ENCODE data around the gene DUSP28. TPM values are rescaled to one million over a fixed set of nuclear protein-coding genes. Genes with fewer than 3 reads are reported as not detected.
A peak's percentile ranks its signal among the peaks of the same experiment; 100 is the strongest.

Gene DUSP28
- total and polyA plus RNA-seq, 2 of the 13 experiments (the other 11 are each of a cell fraction or from before 2014, with no cell fraction given), result 5.2 to 8.6 TPM

GRCh38 chr2:240560084-240560479 is at the start of gene DUSP28 (continued):
- 0 out of 2 replicates have a peak, but pooled peaks have one; percentile 43 for TF ChIP-seq ZNF740 (CRISPR knock-in tag; IDR thresholded peaks at IDR 0.05)
- TF ChIP-seq ZFP1 (CRISPR knock-in tag; IDR thresholded peaks at IDR 0.05), result no peak; the same call in 1 of the 2 replicates
- TF ChIP-seq BRD4 (CRISPR knock-in tag; IDR thresholded peaks at IDR 0.05), result peak; percentile 77
- no peak for TF ChIP-seq ADNP (CRISPR knock-in tag; IDR thresholded peaks at IDR 0.05)
- peak; percentile 90 for TF ChIP-seq KDM3A (CRISPR knock-in tag; IDR thresholded peaks at IDR 0.05; ENCODE audit: low read depth)
- TF ChIP-seq, protein P1, sequence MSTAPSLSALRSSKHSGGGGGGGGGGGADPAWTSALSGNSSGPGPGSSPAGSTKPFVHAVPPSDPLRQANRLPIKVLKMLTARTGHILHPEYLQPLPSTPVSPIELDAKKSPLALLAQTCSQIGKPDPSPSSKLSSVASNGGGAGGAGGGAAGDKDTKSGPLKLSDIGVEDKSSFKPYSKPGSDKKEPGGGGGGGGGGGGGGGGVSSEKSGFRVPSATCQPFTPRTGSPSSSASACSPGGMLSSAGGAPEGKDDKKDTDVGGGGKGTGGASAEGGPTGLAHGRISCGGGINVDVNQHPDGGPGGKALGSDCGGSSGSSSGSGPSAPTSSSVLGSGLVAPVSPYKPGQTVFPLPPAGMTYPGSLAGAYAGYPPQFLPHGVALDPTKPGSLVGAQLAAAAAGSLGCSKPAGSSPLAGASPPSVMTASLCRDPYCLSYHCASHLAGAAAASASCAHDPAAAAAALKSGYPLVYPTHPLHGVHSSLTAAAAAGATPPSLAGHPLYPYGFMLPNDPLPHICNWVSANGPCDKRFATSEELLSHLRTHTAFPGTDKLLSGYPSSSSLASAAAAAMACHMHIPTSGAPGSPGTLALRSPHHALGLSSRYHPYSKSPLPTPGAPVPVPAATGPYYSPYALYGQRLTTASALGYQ (CRISPR knock-in tag; IDR thresholded peaks at IDR 0.05), result peak; percentile 67; the same call in 1 of the 2 replicates
- no peak for TF ChIP-seq NFIB (CRISPR knock-in tag; IDR thresholded peaks at IDR 0.05; ENCODE audit: borderline replicate concordance)
- TF ChIP-seq ZNF639 (CRISPR knock-in tag; conservative IDR thresholded peaks at IDR 0.05), result no peak; the same call in 1 of the 2 replicates
- TF ChIP-seq SCMH1 (CRISPR knock-in tag; IDR thresholded peaks at IDR 0.05; ENCODE audit: borderline replicate concordance), result no peak
- peak; percentile 66 for TF ChIP-seq POLR2G (IDR thresholded peaks at IDR 0.05; ENCODE audit: low read depth, low read length)
- TF ChIP-seq IRX3 (CRISPR knock-in tag; IDR thresholded peaks at IDR 0.05; ENCODE audit: borderline replicate concordance, low read depth), result no peak
- TF ChIP-seq FOXP1 (IDR thresholded peaks at IDR 0.05), result no peak
- TF ChIP-seq FOXP1 (CRISPR knock-in tag; IDR thresholded peaks at IDR 0.05), result no peak
- TF ChIP-seq ZNF703 (CRISPR knock-in tag; IDR thresholded peaks at IDR 0.05; ENCODE audit: borderline replicate concordance), result no peak
- TF ChIP-seq ZNF274 (CRISPR knock-in tag; IDR thresholded peaks at IDR 0.05), result 0 out of 2 replicates have a peak, but pooled peaks have one; percentile 66
- TF ChIP-seq, protein P2, sequence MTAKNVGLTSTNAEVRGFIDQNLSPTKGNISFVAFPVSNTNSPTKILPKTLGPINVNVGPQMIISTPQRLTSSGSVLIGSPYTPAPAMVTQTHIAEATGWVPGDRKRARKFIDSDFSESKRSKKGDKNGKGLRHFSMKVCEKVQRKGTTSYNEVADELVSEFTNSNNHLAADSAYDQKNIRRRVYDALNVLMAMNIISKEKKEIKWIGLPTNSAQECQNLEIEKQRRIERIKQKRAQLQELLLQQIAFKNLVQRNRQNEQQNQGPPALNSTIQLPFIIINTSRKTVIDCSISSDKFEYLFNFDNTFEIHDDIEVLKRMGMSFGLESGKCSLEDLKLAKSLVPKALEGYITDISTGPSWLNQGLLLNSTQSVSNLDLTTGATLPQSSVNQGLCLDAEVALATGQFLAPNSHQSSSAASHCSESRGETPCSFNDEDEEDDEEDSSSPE (CRISPR knock-in tag; IDR thresholded peaks at IDR 0.05), result peak; percentile 79; the same call in 1 of the 2 replicates
- TF ChIP-seq ZMAT3 (CRISPR knock-in tag; conservative IDR thresholded peaks at IDR 0.05), result peak; percentile 79
- TF ChIP-seq, protein P3, sequence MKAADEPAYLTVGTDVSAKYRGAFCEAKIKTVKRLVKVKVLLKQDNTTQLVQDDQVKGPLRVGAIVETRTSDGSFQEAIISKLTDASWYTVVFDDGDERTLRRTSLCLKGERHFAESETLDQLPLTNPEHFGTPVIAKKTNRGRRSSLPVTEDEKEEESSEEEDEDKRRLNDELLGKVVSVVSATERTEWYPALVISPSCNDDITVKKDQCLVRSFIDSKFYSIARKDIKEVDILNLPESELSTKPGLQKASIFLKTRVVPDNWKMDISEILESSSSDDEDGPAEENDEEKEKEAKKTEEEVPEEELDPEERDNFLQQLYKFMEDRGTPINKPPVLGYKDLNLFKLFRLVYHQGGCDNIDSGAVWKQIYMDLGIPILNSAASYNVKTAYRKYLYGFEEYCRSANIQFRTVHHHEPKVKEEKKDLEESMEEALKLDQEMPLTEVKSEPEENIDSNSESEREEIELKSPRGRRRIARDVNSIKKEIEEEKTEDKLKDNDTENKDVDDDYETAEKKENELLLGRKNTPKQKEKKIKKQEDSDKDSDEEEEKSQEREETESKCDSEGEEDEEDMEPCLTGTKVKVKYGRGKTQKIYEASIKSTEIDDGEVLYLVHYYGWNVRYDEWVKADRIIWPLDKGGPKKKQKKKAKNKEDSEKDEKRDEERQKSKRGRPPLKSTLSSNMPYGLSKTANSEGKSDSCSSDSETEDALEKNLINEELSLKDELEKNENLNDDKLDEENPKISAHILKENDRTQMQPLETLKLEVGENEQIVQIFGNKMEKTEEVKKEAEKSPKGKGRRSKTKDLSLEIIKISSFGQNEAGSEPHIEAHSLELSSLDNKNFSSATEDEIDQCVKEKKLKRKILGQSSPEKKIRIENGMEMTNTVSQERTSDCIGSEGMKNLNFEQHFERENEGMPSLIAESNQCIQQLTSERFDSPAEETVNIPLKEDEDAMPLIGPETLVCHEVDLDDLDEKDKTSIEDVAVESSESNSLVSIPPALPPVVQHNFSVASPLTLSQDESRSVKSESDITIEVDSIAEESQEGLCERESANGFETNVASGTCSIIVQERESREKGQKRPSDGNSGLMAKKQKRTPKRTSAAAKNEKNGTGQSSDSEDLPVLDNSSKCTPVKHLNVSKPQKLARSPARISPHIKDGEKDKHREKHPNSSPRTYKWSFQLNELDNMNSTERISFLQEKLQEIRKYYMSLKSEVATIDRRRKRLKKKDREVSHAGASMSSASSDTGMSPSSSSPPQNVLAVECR (CRISPR knock-in tag; IDR thresholded peaks at IDR 0.05; ENCODE audit: borderline replicate concordance), result peak; percentile 86
- no peak for TF ChIP-seq ZNF597 (CRISPR knock-in tag; IDR thresholded peaks at IDR 0.05)
